Body of pancreas (tissue), 4 donors: ENCODE results near the gene LTB4R2.

Experiments used
- CTCF ChIP-seq, 7 experiments: fragments of 450-650 bp in 4 of 7; fragments of 200-600 bp in 3 of 7; sonication (generic) in 3 of 7; IDR thresholded peaks; one replicate each; pipeline ENCODE4 v1.5.1; 2016 to 2019; ENCODE audit warnings: antibody characterized with exemption in 7 of 7
- POLR2A ChIP-seq, 3 donors: fragments of 450-650 bp; IDR thresholded peaks; one replicate each; pipeline ENCODE4 v1.6.1; 2016; ENCODE audit warnings: antibody characterized with exemption in 3 of 3, mild to moderate bottlenecking in 2 of 3

GRCh38 chr14:24290746-24291145, 19.2 kb upstream of the LTB4R2 start:
- TF ChIP-seq CTCF (IDR thresholded peaks at IDR 0.05) (no peak), POLR2A (IDR thresholded peaks at IDR 0.05) (no peak)
